HG03575 (cell line): ENCODE measurements around the gene TEX14.
"Not testable (repeated sequence)": the region's sequence is repeated elsewhere in the genome, so short reads cannot be mapped to it uniquely, and the experiment has no call there.

Experiments
- ATAC-seq: cut with Tn5 transposase; IDR thresholded peaks from one replicate; pipeline ENCODE4 v1.9.1; 2021; ENCODE audit not compliant: unreplicated experiment, insufficient number of reproducible peaks, low FRiP score; ENCODE audit errors: extremely low read depth

The TEX14 gene

GRCh38 chr17:58580671-58581070, 111.2 kb downstream of the TEX14 start:
- no peak for ATAC-seq

GRCh38 chr17:58577696-58578095, 114.1 kb downstream of the TEX14 start:
- no peak for ATAC-seq

GRCh38 chr17:58576679-58577367, 115.0 kb downstream of the TEX14 start:
- ATAC-seq, result no peak

GRCh38 chr17:58575511-58575910, 116.3 kb downstream of the TEX14 start:
- no peak for ATAC-seq

GRCh38 chr17:58574025-58574424, 117.8 kb downstream of the TEX14 start:
- no peak for ATAC-seq

GRCh38 chr17:58572846-58573245, 119.0 kb downstream of the TEX14 start:
- no peak for ATAC-seq

- ATAC-seq, result no peak
These were observed 121.1 kb downstream of the TEX14 start for GRCh38 chr17:58570758-58571157.

- ATAC-seq, result no peak
These were observed 122.6 kb downstream of the TEX14 start for GRCh38 chr17:58569196-58569595.

GRCh38 chr17:58568044-58568799, 123.6 kb downstream of the TEX14 start:
- ATAC-seq, result no peak

- ATAC-seq, result no peak
These were observed 126.2 kb downstream of the TEX14 start for GRCh38 chr17:58565389-58566311.

GRCh38 chr17:58564971-58565370, 126.9 kb downstream of the TEX14 start:
- ATAC-seq, result no peak

GRCh38 chr17:58564243-58564642, 127.6 kb downstream of the TEX14 start:
- no peak for ATAC-seq

GRCh38 chr17:58560511-58560910, 131.3 kb downstream of the TEX14 start:
- ATAC-seq, result no peak

- no peak for ATAC-seq
These were observed 133.9 kb downstream of the TEX14 start for GRCh38 chr17:58557981-58558380.

GRCh38 chr17:58556833-58557250, 135.0 kb downstream of the TEX14 start:
- no peak for ATAC-seq

GRCh38 chr17:58555109-58555508, 136.7 kb downstream of the TEX14 start:
- ATAC-seq, result not testable (repeated sequence)

GRCh38 chr17:58541249-58541648, 150.6 kb downstream of the TEX14 start:
- no peak for ATAC-seq

GRCh38 chr17:58539698-58540097, 152.1 kb downstream of the TEX14 start:
- ATAC-seq, result no peak

GRCh38 chr17:58538811-58539409, 152.9 kb downstream of the TEX14 start:
- ATAC-seq, result no peak
